Activated T-cell treated with anti-CD3 and anti-CD28 coated beads for 24 hours (primary cell): ENCODE data around the gene FIBCD1.

Experiments
- DNase-seq: peaks from one replicate; pipeline ENCODE4 v3.0.0-alpha.2; 2020; ENCODE audit warnings: low read depth

FIBCD1 gene

DNA sequence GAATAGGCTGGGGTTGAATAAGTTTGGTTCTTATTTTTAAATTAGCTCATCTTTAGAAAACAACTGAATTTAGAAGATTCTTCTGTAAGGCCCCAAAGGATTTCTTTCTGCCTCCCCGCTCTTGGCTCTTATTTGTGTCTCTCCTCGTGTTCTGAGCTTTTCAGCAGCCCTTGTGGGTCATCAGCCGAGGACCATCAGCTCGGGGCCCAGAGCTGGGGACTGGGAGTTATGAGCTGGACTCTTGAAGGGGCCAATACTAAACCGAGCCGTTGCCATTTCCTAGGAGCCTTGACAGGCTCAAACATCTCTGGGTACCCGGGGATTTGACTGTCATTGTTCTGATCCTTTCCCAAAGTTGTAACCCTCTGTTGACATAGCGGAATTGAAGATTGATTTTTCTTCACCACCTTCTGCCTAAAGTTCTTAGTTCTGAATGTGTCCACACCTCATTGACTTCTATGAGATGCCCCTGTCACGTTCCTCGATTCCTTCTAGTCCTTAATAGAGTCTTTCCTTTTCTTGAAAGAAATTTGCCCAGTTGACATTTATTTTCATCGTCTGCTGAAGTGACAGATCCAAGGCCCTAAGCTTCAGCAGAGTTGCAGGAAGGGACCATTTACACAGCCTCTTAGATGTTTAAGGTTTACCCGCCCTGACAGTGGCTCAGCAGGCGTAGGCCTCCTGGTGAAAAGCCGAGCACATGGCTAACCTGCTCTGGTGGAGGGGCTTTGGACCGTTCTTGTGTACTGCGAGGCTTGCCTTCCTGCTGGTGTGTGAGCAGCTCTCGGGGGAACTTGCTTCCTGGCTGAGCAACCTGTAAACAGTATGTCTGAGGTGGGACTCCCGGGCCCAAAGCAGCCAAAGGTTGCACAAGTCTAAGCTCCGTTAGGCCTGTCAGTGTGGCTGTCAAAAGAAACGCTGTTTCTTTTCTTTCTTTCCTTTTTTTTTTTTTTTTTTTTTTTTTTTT is 80.0 kb downstream of the FIBCD1 start:
- DNase-seq, result no peak

DNA sequence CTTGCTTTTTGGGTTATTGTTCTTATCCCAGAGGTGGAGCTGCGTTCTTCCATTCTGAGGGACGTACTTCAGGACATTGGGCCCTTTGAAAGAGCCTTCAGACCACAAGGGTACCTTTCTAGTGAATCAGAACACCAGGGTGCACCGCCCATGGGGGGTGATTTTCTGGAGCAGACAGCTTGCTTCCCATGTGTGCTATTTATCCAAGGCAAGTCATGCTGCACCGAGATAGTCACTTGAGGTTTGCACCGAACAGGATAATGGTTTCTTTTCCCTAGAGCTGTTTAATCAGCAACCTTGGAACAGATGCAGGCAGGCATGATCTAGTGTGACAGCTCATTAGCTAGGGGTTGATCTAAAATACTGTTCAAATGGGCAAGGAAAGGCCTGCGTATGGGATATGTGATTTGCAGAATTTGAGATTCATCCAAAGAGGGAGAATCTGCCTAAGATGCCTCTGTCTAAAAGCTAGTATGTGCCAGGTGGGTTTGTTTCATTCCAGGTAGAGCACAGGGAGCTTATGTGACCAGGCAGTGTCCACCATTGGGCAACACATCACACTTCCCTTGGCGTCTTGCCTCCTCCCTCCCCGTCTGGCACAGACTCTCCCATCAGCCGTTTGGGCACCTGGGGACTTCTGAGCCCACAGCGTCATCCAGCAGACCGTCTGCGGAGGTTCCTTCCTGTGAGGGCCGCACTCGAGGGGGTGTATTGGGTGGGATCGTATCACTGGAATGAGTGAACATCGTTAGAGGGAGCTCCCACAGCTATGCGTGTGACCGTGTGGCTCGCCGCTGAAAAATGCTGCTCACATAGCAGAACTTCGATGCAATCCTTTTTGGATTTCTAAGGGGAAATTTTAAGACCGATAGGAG is 80.9 kb downstream of the FIBCD1 start:
- no peak for DNase-seq

DNA sequence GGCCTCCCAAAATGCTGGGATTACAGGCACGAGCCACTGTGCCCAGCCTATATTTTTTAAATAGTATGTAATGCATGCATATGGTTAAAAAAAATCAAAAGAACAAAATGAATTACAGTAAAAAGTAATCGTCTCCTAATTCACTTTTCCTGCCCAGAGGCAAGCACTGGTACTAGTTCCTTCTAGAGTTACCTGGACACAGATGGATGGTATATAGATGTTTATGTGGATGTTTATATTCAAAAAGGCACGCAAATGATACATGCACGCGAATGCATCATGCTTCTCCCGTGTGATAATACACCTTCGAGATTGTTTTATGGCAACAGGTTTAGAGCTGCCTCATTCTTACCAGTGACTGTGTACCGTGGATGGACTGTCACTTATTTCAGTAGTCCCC is 82.6 kb downstream of the FIBCD1 start:
- no peak for DNase-seq

DNA sequence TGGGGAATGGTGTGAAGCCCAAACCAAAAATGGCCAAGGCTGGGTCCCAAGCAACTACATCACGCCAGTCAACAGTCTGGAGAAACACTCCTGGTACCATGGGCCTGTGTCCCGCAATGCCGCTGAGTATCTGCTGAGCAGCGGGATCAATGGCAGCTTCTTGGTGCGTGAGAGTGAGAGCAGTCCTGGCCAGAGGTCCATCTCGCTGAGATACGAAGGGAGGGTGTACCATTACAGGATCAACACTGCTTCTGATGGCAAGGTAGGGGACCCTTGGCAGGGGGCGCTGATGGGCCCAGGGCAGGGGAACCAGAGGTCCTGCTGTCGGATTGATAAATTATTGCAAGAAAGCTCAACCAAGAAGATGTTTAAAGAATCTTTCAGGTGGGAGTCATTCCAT is 84.2 kb downstream of the FIBCD1 start:
- DNase-seq, result no peak

DNA sequence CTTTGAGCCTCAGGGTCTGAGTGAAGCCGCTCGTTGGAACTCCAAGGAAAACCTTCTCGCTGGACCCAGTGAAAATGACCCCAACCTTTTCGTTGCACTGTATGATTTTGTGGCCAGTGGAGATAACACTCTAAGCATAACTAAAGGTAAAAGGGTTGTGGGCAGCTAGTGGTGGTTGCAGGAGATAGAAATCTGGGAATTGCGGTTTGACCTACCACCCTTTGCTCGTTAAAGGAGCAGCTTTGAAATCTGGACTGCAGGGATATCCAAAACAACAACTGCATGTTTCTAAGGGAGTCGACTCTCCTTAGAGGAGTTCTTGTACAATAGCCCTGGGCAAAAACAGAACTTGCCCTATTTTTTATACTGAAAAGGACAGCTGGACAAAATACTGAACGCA is 85.0 kb downstream of the FIBCD1 start:
- DNase-seq, result no peak

DNA sequence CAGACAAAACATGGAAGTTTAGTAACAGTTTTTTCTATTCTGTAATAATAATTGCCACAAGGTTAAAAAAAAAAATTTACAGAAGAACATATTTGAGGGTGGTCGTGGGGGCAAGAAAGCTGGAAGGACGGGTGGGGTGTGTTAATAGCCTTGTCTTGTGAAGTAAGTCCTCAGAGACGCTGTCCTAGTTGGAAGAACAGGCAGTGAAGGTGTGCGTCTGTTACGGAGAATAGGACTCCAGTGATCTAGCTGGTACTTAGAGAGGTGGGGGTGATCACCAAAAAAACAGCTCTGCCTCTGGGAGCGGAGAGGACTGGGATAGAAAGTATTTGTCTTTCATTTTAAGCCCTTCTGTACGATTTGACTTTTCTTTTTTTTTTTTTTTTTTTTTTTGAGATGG is 86.2 kb downstream of the FIBCD1 start:
- no peak for DNase-seq
